HG02763 (cell line): ENCODE data around the gene CCNH.
A peak's percentile ranks its signal among the peaks of the same experiment; 100 is the strongest.

Experiments
- ATAC-seq: cut with Tn5 transposase; IDR thresholded peaks from one replicate; pipeline ENCODE4 v1.9.1; 2021; ENCODE audit warnings: mild to moderate bottlenecking, moderate library complexity; ENCODE audit not compliant: unreplicated experiment

Gene CCNH

GRCh38 chr5:87403899-87404298, 8.8 kb downstream of the CCNH start:
- ATAC-seq: no peak

DNA sequence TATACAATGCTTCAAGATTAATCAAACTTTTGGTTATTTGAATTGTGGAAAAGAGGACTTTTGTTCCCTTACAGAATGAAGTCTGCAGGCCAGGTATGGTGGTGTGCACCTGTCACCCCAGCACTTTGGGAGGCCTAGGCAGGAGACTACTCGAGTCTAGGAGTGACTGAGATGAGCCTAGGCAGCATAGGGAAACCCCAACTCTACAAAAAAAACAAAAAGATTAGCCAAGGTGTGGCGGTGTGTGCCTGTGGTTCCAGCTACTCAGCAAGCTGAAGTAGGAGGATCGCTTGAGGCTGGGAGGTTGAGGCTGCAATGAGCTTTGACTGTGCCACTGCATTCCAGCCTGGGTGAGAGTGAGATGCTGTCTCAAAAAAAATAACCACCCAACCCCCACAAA, 9.3 kb downstream of the CCNH start:
- no peak for ATAC-seq

DNA sequence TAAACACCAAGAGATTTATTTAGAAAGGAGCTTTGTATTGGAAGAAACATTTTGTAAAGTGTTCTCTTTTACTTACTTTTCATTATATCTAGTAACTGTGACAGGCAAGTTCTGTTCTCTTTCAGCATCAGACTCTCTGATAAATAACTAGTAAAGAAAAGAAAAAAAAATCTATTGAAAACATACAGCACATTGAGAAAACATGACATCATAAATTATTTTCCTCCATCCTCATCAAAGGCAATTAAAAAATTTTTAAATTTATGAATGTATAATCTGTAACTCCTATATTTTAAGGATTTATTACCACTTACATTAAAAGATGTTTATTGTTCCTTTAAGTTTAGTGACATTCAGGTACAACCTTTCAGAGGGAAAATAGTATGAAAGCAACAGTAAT, 11.1 kb downstream of the CCNH start:
- ATAC-seq: no peak

- peak; percentile 75 for ATAC-seq
These were observed 12.3 kb downstream of the CCNH start for GRCh38 chr5:87400305-87400899.

GRCh38 chr5:87399720-87400119, 13.0 kb downstream of the CCNH start:
- no peak for ATAC-seq

- ATAC-seq: no peak
These were observed 13.6 kb downstream of the CCNH start for GRCh38 chr5:87398981-87399614.

DNA sequence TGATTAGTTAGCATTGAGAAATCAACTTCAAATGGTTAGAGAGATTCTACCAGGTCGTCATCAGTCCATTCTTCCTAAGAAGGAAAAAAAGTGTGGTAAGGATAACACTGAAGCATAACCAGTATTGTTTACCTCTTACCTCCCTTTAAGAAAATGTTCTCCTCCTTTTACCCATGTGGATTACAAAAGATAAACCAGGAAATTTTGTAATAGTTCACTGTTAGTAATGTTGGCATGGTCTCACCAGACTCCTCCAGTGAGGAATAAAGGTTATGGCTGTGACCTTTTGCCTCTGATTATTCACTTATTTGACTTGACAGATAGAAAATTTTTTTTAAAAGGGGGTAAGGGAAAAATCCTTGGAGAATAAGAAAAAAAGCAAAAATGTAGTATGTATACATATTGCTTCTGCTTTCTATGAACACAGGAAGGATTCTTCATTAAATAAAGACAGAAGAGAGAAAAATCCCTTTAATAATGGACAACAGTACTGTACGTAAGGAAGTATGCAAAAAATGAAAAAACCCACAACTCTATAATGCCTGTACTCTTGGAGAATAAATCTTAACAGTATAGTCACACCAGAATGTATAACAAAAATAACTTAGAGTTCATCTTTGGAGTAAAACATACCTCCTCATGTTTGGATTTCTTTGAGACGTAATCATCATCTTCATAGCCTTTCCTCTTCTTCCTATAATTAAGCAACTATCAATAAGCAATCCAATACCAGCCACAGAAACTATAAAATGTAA, 18.1 kb downstream of the CCNH start:
- ATAC-seq: no peak

DNA sequence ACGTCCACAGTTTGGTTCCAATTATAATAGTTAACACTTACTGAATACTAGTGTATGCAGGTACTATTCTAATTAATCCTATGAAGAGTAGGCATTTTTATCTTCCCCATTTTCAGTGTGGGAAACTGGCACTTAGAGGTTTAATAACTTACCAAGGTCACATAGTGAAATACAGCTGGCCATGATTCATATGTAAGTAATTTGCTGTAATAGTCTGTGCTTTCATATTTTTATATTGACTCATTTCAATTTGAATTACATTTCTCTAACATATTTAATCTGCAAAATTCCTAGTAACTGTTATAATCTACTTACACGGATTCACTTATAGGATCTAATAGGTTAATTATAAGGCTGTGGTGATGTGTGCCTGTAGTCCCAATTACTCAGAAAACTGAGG, 19.4 kb downstream of the CCNH start:
- no peak for ATAC-seq

GRCh38 chr5:87392801-87393200, 19.9 kb downstream of the CCNH start:
- no peak for ATAC-seq

DNA sequence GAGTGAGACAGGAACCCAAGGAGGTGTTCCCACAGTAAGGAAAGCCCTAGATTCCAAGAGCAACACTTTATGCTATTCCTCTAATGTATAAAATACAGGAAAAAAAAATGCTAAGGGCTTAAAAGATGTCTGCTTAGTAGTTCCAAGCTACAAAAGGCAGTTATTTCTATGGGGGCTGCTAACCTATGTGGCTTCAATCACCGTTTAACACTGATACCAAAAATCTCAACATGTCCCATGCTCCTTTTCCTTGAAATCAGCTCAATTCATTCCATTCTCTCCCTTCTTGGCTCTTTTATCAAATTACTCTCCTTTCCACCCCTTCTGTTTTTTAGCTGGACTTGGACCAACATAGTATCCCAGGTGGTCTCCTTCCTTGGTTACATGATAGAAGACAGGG, 20.6 kb downstream of the CCNH start:
- ATAC-seq: no peak

DNA sequence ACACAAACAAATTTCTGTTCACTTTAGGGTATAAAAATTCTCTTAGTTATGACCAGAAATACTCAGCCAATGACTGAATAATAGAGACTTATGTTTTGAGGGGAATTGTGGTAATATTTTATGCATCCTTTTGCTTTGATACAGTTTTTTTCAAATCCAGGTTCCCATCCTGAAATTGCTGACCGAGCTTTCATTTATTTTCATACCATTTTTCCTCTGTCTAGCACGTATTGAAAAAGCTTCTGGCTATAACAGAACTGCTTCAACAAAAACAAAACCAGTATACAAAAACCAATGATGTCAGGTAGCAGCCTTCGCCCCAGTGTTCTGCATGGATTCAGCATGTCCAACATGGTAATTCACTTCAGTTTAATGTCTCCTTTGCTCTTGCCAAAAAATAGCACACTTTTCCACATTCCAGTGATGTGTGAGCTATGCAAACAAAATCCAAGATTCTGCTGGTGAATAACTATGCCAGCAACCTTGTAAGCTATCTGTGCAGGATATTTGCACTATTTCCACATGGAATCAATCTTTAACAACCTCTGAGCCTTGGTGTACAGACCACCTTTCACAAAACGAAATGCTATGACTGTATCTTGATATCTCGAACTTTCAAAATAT, 22.0 kb downstream of the CCNH start:
- no peak for ATAC-seq

- ATAC-seq: no peak
These were observed 22.7 kb downstream of the CCNH start for GRCh38 chr5:87390075-87390474.

GRCh38 chr5:87389296-87390034, 23.3 kb downstream of the CCNH start:
- no peak for ATAC-seq

- ATAC-seq: no peak
These were observed 24.6 kb downstream of the CCNH start for GRCh38 chr5:87388129-87388528.

DNA sequence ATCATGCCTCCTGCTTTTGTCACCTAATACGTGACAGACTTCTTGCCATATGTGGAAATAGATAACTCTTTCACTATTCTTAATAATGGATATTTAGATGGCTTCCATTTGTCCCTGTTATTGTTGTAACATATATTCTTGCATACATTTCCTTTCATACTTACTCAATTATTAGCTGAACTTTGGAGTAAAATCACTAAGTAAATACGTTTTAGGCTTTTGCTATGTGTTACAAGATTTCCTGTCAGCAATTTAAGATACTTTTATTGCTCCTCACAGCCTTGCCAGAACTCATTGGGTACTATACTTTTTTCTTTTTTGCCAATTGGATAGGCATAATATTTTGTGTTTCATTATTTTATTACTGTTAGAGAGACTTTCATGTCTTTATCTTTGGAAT, 26.9 kb downstream of the CCNH start:
- no peak for ATAC-seq

GRCh38 chr5:87383216-87383615, 29.5 kb downstream of the CCNH start:
- no peak for ATAC-seq

DNA sequence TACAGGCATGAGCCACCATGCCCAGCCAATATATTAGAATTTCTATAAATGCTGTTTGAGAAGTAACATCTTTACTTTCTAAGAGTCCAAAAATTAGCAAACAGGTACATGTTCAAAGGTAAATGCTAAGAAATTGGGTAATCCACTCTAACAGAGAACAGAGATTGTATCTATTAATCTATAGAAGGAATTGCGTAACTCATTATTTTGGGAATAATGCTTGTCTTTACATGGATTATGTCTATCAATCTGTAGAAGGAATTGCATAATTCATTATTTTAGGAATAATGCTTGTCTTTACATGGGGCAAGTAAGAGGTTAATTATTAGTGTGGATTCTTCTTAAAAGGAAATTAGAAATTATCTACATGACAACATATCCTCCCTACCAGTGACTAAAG, 30.5 kb downstream of the CCNH start:
- no peak for ATAC-seq

GRCh38 chr5:87372705-87373104, 40.0 kb downstream of the CCNH start:
- no peak for ATAC-seq

DNA sequence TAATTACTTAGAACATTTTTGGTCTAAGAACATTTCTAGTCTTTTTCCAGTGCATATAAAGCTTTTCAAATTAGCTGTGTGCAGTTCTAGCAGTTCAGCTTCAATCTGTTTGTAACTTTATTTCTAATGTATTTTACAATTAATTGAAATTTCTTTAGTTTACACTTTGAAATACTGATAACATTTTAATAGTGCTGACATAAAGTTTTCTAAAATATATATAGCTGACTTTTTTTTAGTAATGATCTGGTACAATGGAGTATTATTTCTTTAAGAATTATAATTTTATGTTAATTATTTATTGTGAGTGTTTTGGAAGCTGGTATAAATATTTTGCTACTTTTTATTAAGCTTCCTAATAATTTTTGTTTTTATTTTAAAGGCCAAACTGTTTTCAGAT, 43.3 kb downstream of the CCNH start:
- ATAC-seq: no peak

- ATAC-seq: no peak
These were observed 44.1 kb downstream of the CCNH start for GRCh38 chr5:87368601-87369000.

DNA sequence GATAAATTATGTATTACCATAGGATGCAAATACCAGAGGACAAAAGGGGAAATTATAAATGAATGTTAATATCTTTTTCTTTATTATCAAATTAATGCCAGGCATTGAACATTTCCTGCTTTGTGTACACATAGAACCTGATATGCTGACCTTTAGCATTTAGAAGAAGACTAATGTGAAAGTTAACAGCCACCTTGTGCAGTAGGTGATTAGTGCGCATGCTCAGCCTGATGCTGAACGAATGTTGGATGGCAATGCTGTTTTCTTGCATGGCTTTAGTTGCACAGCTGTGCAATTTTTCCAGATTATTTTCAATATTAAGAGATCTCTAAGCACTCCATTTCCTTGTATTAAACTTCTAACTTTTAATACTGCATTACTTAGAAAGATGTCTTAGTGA, 45.5 kb downstream of the CCNH start:
- no peak for ATAC-seq
